HepG2 (cell line): ENCODE measurements around the gene GGA2. TPM values are rescaled to one million over a fixed set of nuclear protein-coding genes. Genes with fewer than 3 reads are reported as not detected.

ENCODE experiments used
- ATAC-seq: fragments of 200-7000 bp; cut with Tn5 transposase; 3 replicates; pipeline ENCODE4 v1.9.1; 2020; ENCODE audit warnings: mild to moderate bottlenecking, moderate library complexity
- BruUV-seq: library from RNA; stranded (reverse); fragments of 400-500 nt; replicated peaks from 2 replicates; lab custom pipeline; 2021; lab: Mats Ljungman, UMichigan
- CTCF ChIA-PET: fragments of 300-600 bp; formaldehyde crosslinking; extraction: SDS; loops from one replicate; lab custom pipeline; 2021; ENCODE audit warnings: low total read pairs, inconsistent platforms, low intra/inter-chr PET ratio; lab: Yijun Ruan, JAX
- POLR2A ChIA-PET: fragments of 350-600 bp; sonication (Branson Sonifier 250); formaldehyde crosslinking; loops from one replicate; lab custom pipeline; 2020; ENCODE audit warnings: antibody characterized with exemption, inconsistent platforms; lab: Yijun Ruan, JAX
- DNase-seq: peaks from one replicate; pipeline ENCODE4 v3.0.0-alpha.2; 2015; ENCODE audit warnings: low spot score
- FAIRE-seq: peaks from 3 replicates; lab custom pipeline; 2011; peaks lifted over from hg19 to GRCh38; lab: Jason Lieb, UNC
- H2AFZ ChIP-seq: one replicate; pipeline ENCODE4 v1.6.1; 2011; ENCODE audit warnings: low read length, inconsistent platforms
- H3K27ac ChIP-seq: fragments of 300-600 bp; 3 replicates; pipeline ENCODE4 v1.8.0; 2011; ENCODE audit warnings: mixed run types, mild to moderate bottlenecking, mixed read lengths, low read length, inconsistent platforms; ENCODE audit not compliant: insufficient read depth; ENCODE audit errors: extremely low read length
- H3K27me3 ChIP-seq, 2 experiments: fragments of 200-600 bp in 1 of 2; 2 replicates in 1 of 2; 3 replicates in 1 of 2; pipeline versions ENCODE4 v1.6.0 to v1.8.0; 2011; ENCODE audit warnings: low read length in 2 of 2, mild to moderate bottlenecking in 2 of 2, moderate library complexity in 2 of 2, inconsistent platforms in 1 of 2; ENCODE audit not compliant: insufficient read depth in 2 of 2, control insufficient read depth in 1 of 2
- H3K36me3 ChIP-seq, 2 experiments: fragments of 200-600 bp in 1 of 2; replicated peaks in 1 of 2; 2 replicates in 1 of 2; 3 replicates in 1 of 2; pipeline versions ENCODE4 v1.5.1 to v1.8.0; 2011; ENCODE audit warnings: low read length in 2 of 2, inconsistent platforms in 1 of 2; ENCODE audit not compliant: insufficient read depth in 2 of 2, control insufficient read depth in 1 of 2
- H3K4me1 ChIP-seq: 2 replicates; pipeline ENCODE4 v1.5.1; 2012; ENCODE audit warnings: low read length, inconsistent platforms; ENCODE audit not compliant: insufficient read depth
- H3K4me2 ChIP-seq: 2 replicates; pipeline ENCODE4 v1.6.0; 2011; ENCODE audit warnings: low read depth, low read length, inconsistent platforms
- H3K4me3 ChIP-seq, 3 experiments: fragments of 200-600 bp in 1 of 3; sonication (generic), shearing (Covaris generic) in 1 of 3; replicated peaks in 1 of 3; 2 replicates each; pipeline ENCODE4 v1.5.1; 2011 to 2016; ENCODE audit warnings: low read length in 3 of 3, inconsistent platforms in 2 of 3, low read depth in 2 of 3, mild to moderate bottlenecking in 2 of 3, control low read depth in 1 of 3, mixed read lengths in 1 of 3; ENCODE audit not compliant: insufficient read depth in 1 of 3
- H3K79me2 ChIP-seq: one replicate; pipeline ENCODE4 v1.6.1; 2011; ENCODE audit warnings: low read length, inconsistent platforms; ENCODE audit not compliant: insufficient read depth
- H3K9ac ChIP-seq: 2 replicates; pipeline ENCODE4 v1.6.0; 2011; ENCODE audit warnings: mild to moderate bottlenecking, low read depth, low read length, inconsistent platforms; ENCODE audit not compliant: insufficient read depth
- H3K9me3 ChIP-seq: 2 replicates; pipeline ENCODE4 v1.5.1; 2012; ENCODE audit warnings: mild to moderate bottlenecking, low read length
- H4K20me1 ChIP-seq: 2 replicates; pipeline ENCODE4 v1.6.0; 2011; ENCODE audit warnings: inconsistent platforms, mild to moderate bottlenecking, low read length, moderate library complexity; ENCODE audit not compliant: insufficient read depth
- HCFC1 ChIP-seq: fragments of 150-350 bp; IDR thresholded peaks from 2 replicates; pipeline ENCODE4 v1.6.1; 2014; ENCODE audit warnings: low read depth, low read length
- TEAD3 ChIP-seq: optimal IDR thresholded peaks from 2 replicates; pipeline ENCODE3; 2016; ENCODE audit warnings: borderline replicate concordance
- ZNF260 ChIP-seq: sonication (generic); formaldehyde crosslinking; IDR thresholded peaks from 2 replicates; pipeline ENCODE4 v1.4.0; 2020; ENCODE audit warnings: missing genetic modification reagents, low read depth, mild to moderate bottlenecking, borderline replicate concordance
- ZNF34 ChIP-seq: sonication (generic); formaldehyde crosslinking; IDR thresholded peaks from 2 replicates; pipeline ENCODE4 v1.4.0; 2020; ENCODE audit warnings: mild to moderate bottlenecking, missing genetic modification reagents, borderline replicate concordance
- WGBS: methylation state at CpG from one replicate; pipeline ENCODE4 v1.1.6; 2017; ENCODE audit warnings: low lambda C conversion rate; 5-methylcytosine and 5-hydroxymethylcytosine counted together
- in situ Hi-C: cut with HindIII; loops from 2 replicates; pipeline ENCODE4 v1.10.0; 2017; ENCODE audit warnings: low pct_unique_long_range_greater_than_20kb; ENCODE audit not compliant: extremely low pct_ligation_motif_present
- intact Hi-C: fragments of 100-400 bp; cut with micrococcal nuclease; formaldehyde crosslinking; loops from one replicate; pipeline ENCODE4 v1.10.0; 2022; ENCODE audit not compliant: unreplicated experiment
- polyA plus RNA-seq, 8 experiments: library from polyadenylated mRNA; depleted of rRNA in 3 of 8; stranded (reverse) in 7 of 8; unstranded in 1 of 8; fragments of >200 nt; fragmentation: Illumina TruSeq in 4 of 8; extraction: Trizol in 4 of 8; gene quantifications; 2 replicates each; pipeline versions ENCODE4 v1.2.1 to v1.2.3, GENCODE V29; 2011 to 2016; ENCODE audit warnings: low read depth in 4 of 8, missing spikeins in 1 of 8, mixed read lengths in 1 of 8; ENCODE audit not compliant: insufficient read depth in 1 of 8
- total RNA-seq, 5 experiments: library from RNA; depleted of rRNA; stranded (reverse); fragments of >200 nt; fragmentation: Illumina TruSeq; extraction: Trizol; gene quantifications; 2 replicates each; pipeline ENCODE4 v1.2.3, GENCODE V29; 2016; ENCODE audit warnings: low read depth in 1 of 5

The GGA2 gene
- total and polyA plus RNA-seq, 2 of the 13 experiments (the other 11 are each of a cell fraction or from before 2014, with no cell fraction given): 51.5 to 69.8 TPM

- in situ Hi-C loops: no loop called here
- H3K9ac ChIP-seq: no peak overlapping the region
- peaks cover 9% of the 10 kb centered on the region for H3K4me1 ChIP-seq
- no peak for ATAC-seq
- H3K27me3 ChIP-seq: no peaks in the 10 kb centered on the region
- H3K4me2 ChIP-seq: no peak overlapping the region
- H3K36me3 ChIP-seq: peaks cover 51 to 84% of the 10 kb centered on the region in 2 experiments
- POLR2A ChIA-PET: no interaction called here
- over 99% methylated on average over 4 of the region's 4 CpGs for WGBS
- H3K9me3 ChIP-seq: no peaks in the 10 kb centered on the region
- TF ChIP-seq TEAD3 (CRISPR knock-in tag): peak; percentile 11
- TF ChIP-seq ZNF34: no peak
- TF ChIP-seq, all 625 proteins: peak for 1
- FAIRE-seq (no peak), DNase-seq (no peak)
- no peak overlapping the region for H3K27ac ChIP-seq
- no TSS peak for BruUV-seq
- peaks cover 43% of the 10 kb centered on the region for H3K79me2 ChIP-seq
- intact Hi-C loops: no loop called here
- H4K20me1 ChIP-seq: peaks cover 38% of the 10 kb centered on the region
- no peak overlapping the region for H3K4me3 ChIP-seq
- CTCF ChIA-PET: no interaction called here
- H2AFZ ChIP-seq: no peak overlapping the region
Measured at GRCh38 chr16:23495671-23496070, 14.6 kb downstream of the GGA2 start.

- no peak for DNase-seq
- Histone ChIP-seq H3K27me3 (no peaks in the 10 kb centered on the region), H3K79me2 (peaks cover 28% of the 10 kb centered on the region), H2AFZ (no peak overlapping the region), H3K9me3 (no peaks in the 10 kb centered on the region), H3K4me3 (no peak overlapping the region), H3K4me2 (no peak overlapping the region), H3K36me3 (peaks cover 54 to 86% of the 10 kb centered on the region in 2 experiments), H3K9ac (no peak overlapping the region), H3K4me1 (peaks cover 7% of the 10 kb centered on the region), H3K27ac (no peak overlapping the region), H4K20me1 (peaks cover 26% of the 10 kb centered on the region)
- ChIA-PET CTCF (no interaction called here), POLR2A (no interaction called here)
- BruUV-seq: no TSS peak
- intact Hi-C loops (no loop called here), in situ Hi-C loops (no loop called here)
- WGBS: 98% methylated on average over 10 of the region's 11 CpGs
- TF ChIP-seq ZNF260 (CRISPR knock-in tag): no peak
- TF ChIP-seq HCFC1: 0 out of 2 replicates have a peak, but pooled peaks have one; percentile 4
- ATAC-seq: no peak
- FAIRE-seq: no peak
Measured at GRCh38 chr16:23494188-23494587, 16.1 kb downstream of the GGA2 start.
